CD14-positive monocyte (primary cell): ENCODE data around the gene CCDC50. TPM values are rescaled to one million over a fixed set of nuclear protein-coding genes. Genes with fewer than 3 reads are reported as not detected.

Experiments
- DNase-seq, 3 donors: peaks; one replicate each; pipeline ENCODE4 v3.0.0-alpha.2; 2011 to 2022
- H2AFZ ChIP-seq: 2 replicates; pipeline ENCODE4 v1.6.0; 2012; ENCODE audit warnings: mild to moderate bottlenecking, low read depth, low read length, inconsistent platforms; ENCODE audit not compliant: insufficient read depth, poor library complexity, severe bottlenecking
- H3K27ac ChIP-seq, 2 donors: 1 replicate in 1 of 2; 2 replicates in 1 of 2; pipeline ENCODE4 v1.5.1; 2012 to 2013; ENCODE audit warnings: low read length in 2 of 2, control low read depth in 1 of 2, inconsistent platforms in 1 of 2, low read depth in 1 of 2, mild to moderate bottlenecking in 1 of 2
- H3K27me3 ChIP-seq, 2 donors: one replicate each; pipeline versions ENCODE4 v1.6.0 to v1.6.1; 2011 to 2013; ENCODE audit warnings: low read length in 2 of 2; ENCODE audit not compliant: control insufficient read depth in 2 of 2, insufficient read depth in 2 of 2
- H3K36me3 ChIP-seq, 2 donors: replicated peaks in 1 of 2; 1 replicate in 1 of 2; 2 replicates in 1 of 2; pipeline versions ENCODE4 v1.5.1 to v1.6.1; 2012 to 2013; ENCODE audit warnings: low read length in 2 of 2, control low read depth in 1 of 2, inconsistent platforms in 1 of 2, mild to moderate bottlenecking in 1 of 2; ENCODE audit not compliant: insufficient read depth in 2 of 2, control insufficient read depth in 1 of 2
- H3K4me1 ChIP-seq, 2 donors: 1 replicate in 1 of 2; 2 replicates in 1 of 2; pipeline versions ENCODE4 v1.5.1 to v1.6.1; 2012 to 2013; ENCODE audit warnings: low read length in 2 of 2, control low read depth in 1 of 2, inconsistent platforms in 1 of 2, mild to moderate bottlenecking in 1 of 2, moderate library complexity in 1 of 2; ENCODE audit not compliant: insufficient read depth in 2 of 2, control insufficient read depth in 1 of 2
- H3K4me2 ChIP-seq: replicated peaks from 2 replicates; pipeline ENCODE3; 2012; ENCODE audit warnings: low read length, moderate library complexity, mild to moderate bottlenecking; ENCODE audit not compliant: poor library complexity, severe bottlenecking; ENCODE audit errors: extremely low read depth
- H3K4me3 ChIP-seq, 3 experiments: fragments of 200-600 bp in 1 of 3; sonication (generic) in 1 of 3; replicated peaks in 1 of 3; 1 replicate in 2 of 3; 2 replicates in 1 of 3; pipeline ENCODE4 v1.5.1; 2011 to 2013; ENCODE audit warnings: low read length in 3 of 3, mild to moderate bottlenecking in 3 of 3, control low read depth in 2 of 3, low read depth in 2 of 3, inconsistent platforms in 1 of 3, moderate library complexity in 1 of 3
- H3K79me2 ChIP-seq: 2 replicates; pipeline ENCODE4 v1.6.0; 2012; ENCODE audit warnings: mild to moderate bottlenecking, control low read depth, inconsistent platforms, low read length, moderate library complexity; ENCODE audit not compliant: insufficient read depth
- H3K9ac ChIP-seq: 2 replicates; pipeline ENCODE4 v1.6.0; 2017; ENCODE audit warnings: low read length, mild to moderate bottlenecking; ENCODE audit not compliant: insufficient read depth, poor library complexity, severe bottlenecking
- H3K9me3 ChIP-seq, 2 donors: replicated peaks in 1 of 2; 1 replicate in 1 of 2; 2 replicates in 1 of 2; pipeline versions ENCODE4 v1.5.1 to v1.6.1; 2012 to 2013; ENCODE audit warnings: low read length in 2 of 2, control low read depth in 1 of 2; ENCODE audit not compliant: control insufficient read depth in 1 of 2, insufficient read depth in 1 of 2
- H4K20me1 ChIP-seq: 2 replicates; pipeline ENCODE4 v1.6.0; 2012; ENCODE audit warnings: mild to moderate bottlenecking, low read length, control low read depth, moderate library complexity; ENCODE audit not compliant: insufficient read depth
- H3K27ac Mint-ChIP-seq, 7 donors: one replicate each; pipeline ENCODE4 v1.8.0; 2020; ENCODE audit warnings: mild to moderate bottlenecking in 7 of 7, mixed read lengths in 7 of 7, moderate library complexity in 6 of 7, inconsistent platforms in 2 of 7
- H3K27me3 Mint-ChIP-seq, 3 donors: one replicate each; pipeline ENCODE4 v1.8.0; 2021 to 2022; ENCODE audit warnings: low read depth in 3 of 3, mild to moderate bottlenecking in 3 of 3, mixed read lengths in 3 of 3, moderate library complexity in 3 of 3, inconsistent platforms in 1 of 3
- H3K36me3 Mint-ChIP-seq, 2 donors: one replicate each; pipeline ENCODE4 v1.8.0; 2020; ENCODE audit warnings: mixed read lengths in 2 of 2, inconsistent platforms in 1 of 2, mild to moderate bottlenecking in 1 of 2
- H3K4me1 Mint-ChIP-seq: one replicate; pipeline ENCODE4 v1.8.0; 2020; ENCODE audit warnings: mild to moderate bottlenecking, mixed read lengths
- H3K4me3 Mint-ChIP-seq, 2 donors: one replicate each; pipeline ENCODE4 v1.8.0; 2020; ENCODE audit warnings: mild to moderate bottlenecking in 2 of 2, mixed read lengths in 2 of 2, moderate library complexity in 1 of 2
- H3K9me3 Mint-ChIP-seq, 7 donors: one replicate each; pipeline ENCODE4 v1.8.0; 2020 to 2022; ENCODE audit warnings: mixed read lengths in 7 of 7, mild to moderate bottlenecking in 6 of 7, moderate library complexity in 6 of 7, inconsistent platforms in 2 of 7
- WGBS: methylation state at CpG from one replicate; pipeline ENCODE4 v1.1.5; 2013; ENCODE audit warnings: missing lambda C conversion rate; ENCODE audit not compliant: insufficient coverage; 5-methylcytosine and 5-hydroxymethylcytosine counted together
- intact Hi-C, 2 donors: fragments of 100-400 bp; cut with micrococcal nuclease; formaldehyde crosslinking; loops; one replicate each; pipeline versions ENCODE4 v1.15.0 to v1.15.1; 2023
- polyA plus RNA-seq, 3 donors: library from polyadenylated mRNA; depleted of rRNA in 1 of 3; unstranded in 2 of 3; stranded (reverse) in 1 of 3; fragments of 300-500 nt in 2 of 3; fragments of >200 nt in 1 of 3; fragmentation: Illumina TruSeq in 2 of 3; gene quantifications; 1 replicate in 2 of 3; 2 replicates in 1 of 3; pipeline ENCODE4 v1.2.3, GENCODE V29; 2012 to 2021
- TF ChIP-seq, protein P1 (sequence below): fragments of 200-600 bp; IDR thresholded peaks from one replicate; pipeline ENCODE4 v1.8.0; 2022; ENCODE audit warnings: antibody characterized with exemption, mild to moderate bottlenecking

Gene CCDC50
- polyA plus RNA-seq, 3 donors, result 13.3 to 29.2 (median 25.8) TPM

DNA sequence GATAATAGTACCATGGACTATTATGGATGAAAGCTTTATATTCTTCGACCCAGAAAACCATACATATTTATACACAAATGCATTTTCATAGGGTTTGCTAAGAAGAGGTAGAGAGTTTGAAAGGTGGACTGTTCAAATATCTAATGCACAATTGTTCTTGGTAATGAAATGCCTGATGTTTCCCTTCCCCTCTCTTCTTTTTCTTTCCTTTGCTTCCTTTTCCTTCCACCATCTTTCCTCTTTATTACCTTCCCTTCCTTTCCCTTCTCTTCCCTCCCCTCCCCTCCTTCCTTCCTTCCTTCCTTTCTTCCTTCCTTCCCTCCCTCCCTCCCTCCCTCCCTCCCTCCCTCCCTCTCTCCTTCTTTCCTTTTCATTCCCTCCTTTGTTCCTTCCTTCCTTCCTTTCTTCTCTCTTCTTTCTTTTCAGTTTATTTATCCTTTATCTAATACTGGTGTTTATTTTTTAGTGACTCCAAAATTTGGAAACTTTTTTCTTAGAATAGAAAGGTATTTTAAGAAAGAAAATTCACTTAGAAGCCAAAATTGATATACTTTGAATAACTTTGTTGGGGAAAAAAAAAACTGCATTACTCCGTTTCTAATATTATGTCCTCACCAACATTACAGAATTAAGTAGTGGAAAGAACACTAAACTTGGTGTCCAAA lies 109.1 kb downstream of the CCDC50 start:
- WGBS, result no CpG with 5 or more reads among the region's 2 CpGs
- no peaks in the 10 kb centered on the region for H3K79me2 ChIP-seq
- H3K27me3 ChIP-seq, result no peaks in the 10 kb centered on the region
- no peak overlapping the region for H3K9ac ChIP-seq
- Mint-ChIP-seq H3K4me1 (no peaks in the 10 kb centered on the region), H3K36me3 (no peaks in the 10 kb centered on the region), H3K9me3 (peaks cover 0 to 2% (median 0%) of the 10 kb centered on the region in 7 donors), H3K27ac (peak overlapping the region in 1 of 7 donors; percentile 21), H3K4me3 (no peak overlapping the region), H3K27me3 (no peaks in the 10 kb centered on the region)
- TF ChIP-seq, protein P1, sequence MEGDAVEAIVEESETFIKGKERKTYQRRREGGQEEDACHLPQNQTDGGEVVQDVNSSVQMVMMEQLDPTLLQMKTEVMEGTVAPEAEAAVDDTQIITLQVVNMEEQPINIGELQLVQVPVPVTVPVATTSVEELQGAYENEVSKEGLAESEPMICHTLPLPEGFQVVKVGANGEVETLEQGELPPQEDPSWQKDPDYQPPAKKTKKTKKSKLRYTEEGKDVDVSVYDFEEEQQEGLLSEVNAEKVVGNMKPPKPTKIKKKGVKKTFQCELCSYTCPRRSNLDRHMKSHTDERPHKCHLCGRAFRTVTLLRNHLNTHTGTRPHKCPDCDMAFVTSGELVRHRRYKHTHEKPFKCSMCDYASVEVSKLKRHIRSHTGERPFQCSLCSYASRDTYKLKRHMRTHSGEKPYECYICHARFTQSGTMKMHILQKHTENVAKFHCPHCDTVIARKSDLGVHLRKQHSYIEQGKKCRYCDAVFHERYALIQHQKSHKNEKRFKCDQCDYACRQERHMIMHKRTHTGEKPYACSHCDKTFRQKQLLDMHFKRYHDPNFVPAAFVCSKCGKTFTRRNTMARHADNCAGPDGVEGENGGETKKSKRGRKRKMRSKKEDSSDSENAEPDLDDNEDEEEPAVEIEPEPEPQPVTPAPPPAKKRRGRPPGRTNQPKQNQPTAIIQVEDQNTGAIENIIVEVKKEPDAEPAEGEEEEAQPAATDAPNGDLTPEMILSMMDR, result no peak
- no peak overlapping the region for H2AFZ ChIP-seq
- intact Hi-C loops, result no loop called here
- no peaks in the 10 kb centered on the region for H3K9me3 ChIP-seq
- no peak overlapping the region for H3K4me3 ChIP-seq
- H3K4me2 ChIP-seq, result no peak overlapping the region
- no peaks in the 10 kb centered on the region for H3K36me3 ChIP-seq
- no peaks in the 10 kb centered on the region for H3K4me1 ChIP-seq
- no peak overlapping the region for H3K27ac ChIP-seq
- no peaks in the 10 kb centered on the region for H4K20me1 ChIP-seq
- DNase-seq, result no peak

DNA sequence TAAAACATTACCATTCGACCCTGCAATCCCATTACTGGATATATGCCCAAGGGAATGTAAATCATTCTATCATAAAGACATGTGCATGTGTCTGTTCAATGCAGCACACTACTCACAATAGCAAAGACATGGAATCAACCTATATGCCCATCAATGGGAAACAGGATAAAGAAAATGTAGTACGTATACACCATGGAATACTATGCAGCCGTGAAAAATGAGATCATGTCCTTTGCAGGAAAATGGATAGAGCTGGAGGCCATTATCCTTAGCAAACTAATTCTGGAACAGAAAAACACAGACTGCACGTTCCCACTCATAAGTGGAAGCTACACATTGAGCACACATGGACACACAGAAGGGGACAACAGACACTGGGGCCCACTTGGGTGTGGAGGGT lies 111.3 kb downstream of the CCDC50 start:
- TF ChIP-seq, protein P1, result no peak

More for the DNA sequence above, 111.3 kb downstream of the CCDC50 start:
- peaks cover 0 to 2% (median 0%) of the 10 kb centered on the region in 7 donors for H3K9me3 Mint-ChIP-seq
- Histone ChIP-seq H3K4me1 (no peaks in the 10 kb centered on the region), H3K4me2 (no peak overlapping the region), H3K27ac (no peak overlapping the region), H4K20me1 (no peaks in the 10 kb centered on the region), H3K9ac (no peak overlapping the region), H3K79me2 (no peaks in the 10 kb centered on the region), H2AFZ (no peak overlapping the region), H3K9me3 (no peaks in the 10 kb centered on the region), H3K4me3 (no peak overlapping the region), H3K36me3 (no peaks in the 10 kb centered on the region), H3K27me3 (no peaks in the 10 kb centered on the region)
- no peaks in the 10 kb centered on the region for H3K27me3 Mint-ChIP-seq
- H3K4me3 Mint-ChIP-seq, result no peak overlapping the region
- H3K36me3 Mint-ChIP-seq, result no peaks in the 10 kb centered on the region
- intact Hi-C loops, result no loop called here
- no peak for DNase-seq
- WGBS, result 93% methylated on average over 2 of the region's 4 CpGs
- H3K4me1 Mint-ChIP-seq, result no peaks in the 10 kb centered on the region
- no peak overlapping the region for H3K27ac Mint-ChIP-seq
